ENCODE data around the gene ECE2.

DNA sequence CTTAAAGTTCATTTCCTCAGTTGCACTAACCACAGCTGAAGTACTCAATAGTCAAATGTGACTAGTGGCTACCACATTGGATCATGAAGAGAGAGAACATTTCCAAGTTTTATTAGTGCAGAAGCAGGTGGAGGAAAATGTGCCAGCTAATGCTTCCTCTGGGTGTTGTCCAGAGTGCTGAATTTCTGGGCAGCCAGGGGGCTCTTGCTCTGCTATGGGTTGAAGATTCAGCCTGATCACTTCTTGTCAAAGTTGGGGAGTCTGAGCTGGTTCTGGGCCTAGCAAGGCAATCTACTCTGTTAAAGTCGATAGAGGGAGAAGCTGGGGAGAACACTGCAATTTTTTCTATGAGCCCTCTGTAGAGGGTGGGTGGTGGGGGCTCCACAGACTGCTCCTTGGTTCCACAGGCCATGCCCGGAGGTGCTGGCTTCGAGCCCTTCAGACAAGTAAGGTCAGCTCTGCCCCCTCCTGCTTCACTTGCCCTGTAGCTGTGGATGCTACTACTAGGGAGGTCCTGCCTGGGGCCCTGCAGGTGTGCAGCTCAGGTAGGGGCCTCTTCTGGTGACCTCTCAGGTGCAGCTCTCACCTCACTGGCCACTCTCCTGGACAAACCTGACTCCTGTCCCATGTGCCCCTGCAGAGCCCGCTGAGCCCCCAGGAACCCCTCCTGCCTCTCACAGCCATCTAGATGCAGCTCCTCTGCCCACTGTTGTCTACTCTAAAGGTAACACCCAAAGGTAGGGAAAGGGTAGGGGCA lies 35.3 kb upstream of the ECE2 start:
- TF ChIP-seq POLR2A (IDR thresholded peaks at IDR 0.05): no peak
- TF ChIP-seq, protein P1, sequence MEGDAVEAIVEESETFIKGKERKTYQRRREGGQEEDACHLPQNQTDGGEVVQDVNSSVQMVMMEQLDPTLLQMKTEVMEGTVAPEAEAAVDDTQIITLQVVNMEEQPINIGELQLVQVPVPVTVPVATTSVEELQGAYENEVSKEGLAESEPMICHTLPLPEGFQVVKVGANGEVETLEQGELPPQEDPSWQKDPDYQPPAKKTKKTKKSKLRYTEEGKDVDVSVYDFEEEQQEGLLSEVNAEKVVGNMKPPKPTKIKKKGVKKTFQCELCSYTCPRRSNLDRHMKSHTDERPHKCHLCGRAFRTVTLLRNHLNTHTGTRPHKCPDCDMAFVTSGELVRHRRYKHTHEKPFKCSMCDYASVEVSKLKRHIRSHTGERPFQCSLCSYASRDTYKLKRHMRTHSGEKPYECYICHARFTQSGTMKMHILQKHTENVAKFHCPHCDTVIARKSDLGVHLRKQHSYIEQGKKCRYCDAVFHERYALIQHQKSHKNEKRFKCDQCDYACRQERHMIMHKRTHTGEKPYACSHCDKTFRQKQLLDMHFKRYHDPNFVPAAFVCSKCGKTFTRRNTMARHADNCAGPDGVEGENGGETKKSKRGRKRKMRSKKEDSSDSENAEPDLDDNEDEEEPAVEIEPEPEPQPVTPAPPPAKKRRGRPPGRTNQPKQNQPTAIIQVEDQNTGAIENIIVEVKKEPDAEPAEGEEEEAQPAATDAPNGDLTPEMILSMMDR (IDR thresholded peaks at IDR 0.05): no peak

Data from breast epithelium (tissue), 3 donors.